Measurements from ENCODE around the gene MRPL34.

MRPL34 gene

GRCh38 chr19:17339088-17339741 lies 33.5 kb downstream of the MRPL34 start:
- H3K9ac ChIP-seq: no peak overlapping the region
- H3K27ac ChIP-seq: no peak overlapping the region
- no peaks in the 10 kb centered on the region for H4K20me1 ChIP-seq (ENCODE audit: insufficient read depth)
- no peak for TF ChIP-seq CTCF (conservative IDR thresholded peaks at IDR 0.05; ENCODE audit: low read depth, low read length)
- no peaks in the 10 kb centered on the region for H3K27me3 ChIP-seq (ENCODE audit: insufficient read depth, low read depth)
- no peak overlapping the region for H2AFZ ChIP-seq (ENCODE audit: low read depth)
- no peak overlapping the region for H3K4me3 ChIP-seq (IDR thresholded peaks at IDR 0.05; ENCODE audit: insufficient read depth, low read depth, low read length)
- no peaks in the 10 kb centered on the region for H3K36me3 ChIP-seq (ENCODE audit: insufficient read depth)
- H3K79me2 ChIP-seq (ENCODE audit: insufficient read depth, low read depth): no peaks in the 10 kb centered on the region
- H3K4me1 ChIP-seq (ENCODE audit: low read depth, poor library complexity, severe bottlenecking): peaks cover 14% of the 10 kb centered on the region
- H3K4me2 ChIP-seq: no peak overlapping the region; the same call in 1 of the 2 replicates

GRCh38 chr19:17340302-17340870 lies 34.7 kb downstream of the MRPL34 start:
- no peak overlapping the region for H2AFZ ChIP-seq (ENCODE audit: low read depth)
- TF ChIP-seq CTCF (conservative IDR thresholded peaks at IDR 0.05; ENCODE audit: low read depth, low read length): no peak
- no peaks in the 10 kb centered on the region for H3K79me2 ChIP-seq (ENCODE audit: insufficient read depth, low read depth)
- no peaks in the 10 kb centered on the region for H3K27me3 ChIP-seq (ENCODE audit: insufficient read depth, low read depth)
- no peak overlapping the region for H3K27ac ChIP-seq
- peaks cover 9% of the 10 kb centered on the region for H3K4me1 ChIP-seq (ENCODE audit: low read depth, poor library complexity, severe bottlenecking)
- H4K20me1 ChIP-seq (ENCODE audit: insufficient read depth): no peaks in the 10 kb centered on the region
- H3K9ac ChIP-seq: no peak overlapping the region
- H3K4me2 ChIP-seq: no peak overlapping the region
- H3K4me3 ChIP-seq (IDR thresholded peaks at IDR 0.05; ENCODE audit: insufficient read depth, low read depth, low read length): no peak overlapping the region
- H3K36me3 ChIP-seq (ENCODE audit: insufficient read depth): no peaks in the 10 kb centered on the region

- Histone ChIP-seq H3K27ac (no peak overlapping the region), H3K27me3 (ENCODE audit: insufficient read depth, low read depth) (no peaks in the 10 kb centered on the region), H3K4me2 (no peak overlapping the region), H3K79me2 (ENCODE audit: insufficient read depth, low read depth) (no peaks in the 10 kb centered on the region), H3K4me1 (ENCODE audit: low read depth, poor library complexity, severe bottlenecking) (peaks cover 3% of the 10 kb centered on the region), H3K36me3 (ENCODE audit: insufficient read depth) (no peaks in the 10 kb centered on the region), H3K4me3 (IDR thresholded peaks at IDR 0.05; ENCODE audit: insufficient read depth, low read depth, low read length) (no peak overlapping the region), H2AFZ (ENCODE audit: low read depth) (no peak overlapping the region), H3K9ac (no peak overlapping the region), H4K20me1 (ENCODE audit: insufficient read depth) (no peaks in the 10 kb centered on the region)
- TF ChIP-seq CTCF (conservative IDR thresholded peaks at IDR 0.05; ENCODE audit: low read depth, low read length): no peak
Measured at GRCh38 chr19:17340871-17341357, 35.2 kb downstream of the MRPL34 start.

- no peaks in the 10 kb centered on the region for H3K79me2 ChIP-seq (ENCODE audit: insufficient read depth, low read depth)
- H3K27ac ChIP-seq: no peak overlapping the region
- H3K4me3 ChIP-seq (IDR thresholded peaks at IDR 0.05; ENCODE audit: insufficient read depth, low read depth, low read length): no peak overlapping the region
- peaks cover 4% of the 10 kb centered on the region for H3K4me1 ChIP-seq (ENCODE audit: low read depth, poor library complexity, severe bottlenecking)
- H3K9ac ChIP-seq: no peak overlapping the region
- no peak overlapping the region for H2AFZ ChIP-seq (ENCODE audit: low read depth)
- TF ChIP-seq CTCF (conservative IDR thresholded peaks at IDR 0.05; ENCODE audit: low read depth, low read length): no peak
- H3K36me3 ChIP-seq (ENCODE audit: insufficient read depth): no peaks in the 10 kb centered on the region
- no peak overlapping the region for H3K4me2 ChIP-seq
- H4K20me1 ChIP-seq (ENCODE audit: insufficient read depth): no peaks in the 10 kb centered on the region
- no peaks in the 10 kb centered on the region for H3K27me3 ChIP-seq (ENCODE audit: insufficient read depth, low read depth)
Measured at GRCh38 chr19:17341386-17341785, 35.7 kb downstream of the MRPL34 start.

All from KMS-11 (cell line).